Left kidney (tissue), 2 donors: ENCODE measurements around the gene PLEKHA6. TPM values are rescaled to one million over a fixed set of nuclear protein-coding genes. Genes with fewer than 3 reads are reported as not detected.

Experiments
- DNase-seq: peaks from one replicate; pipeline ENCODE4 v3.0.0-alpha.2; 2013
- polyA plus RNA-seq: library from polyadenylated mRNA; unstranded; fragments of 120-200 nt; gene quantifications from one replicate; pipeline ENCODE4 v1.2.1, GENCODE V29; 2013; ENCODE audit not compliant: insufficient read length

Gene PLEKHA6
- polyA plus RNA-seq, 1 donor: 46.1 TPM

- no peak for DNase-seq
These were observed 170.6 kb downstream of the PLEKHA6 start for GRCh38 chr1:204188959-204189639.

GRCh38 chr1:204186597-204186996 lies 173.1 kb downstream of the PLEKHA6 start:
- DNase-seq: no peak

GRCh38 chr1:204181116-204181515 lies 178.6 kb downstream of the PLEKHA6 start:
- no peak for DNase-seq

- no peak for DNase-seq
These were observed 179.6 kb downstream of the PLEKHA6 start for GRCh38 chr1:204180133-204180532.

- no peak for DNase-seq
These were observed 181.0 kb downstream of the PLEKHA6 start for GRCh38 chr1:204178487-204179281.

GRCh38 chr1:204177133-204177532 lies 182.6 kb downstream of the PLEKHA6 start:
- DNase-seq: no peak

- DNase-seq: no peak
These were observed 183.7 kb downstream of the PLEKHA6 start for GRCh38 chr1:204176049-204176448.

GRCh38 chr1:204174958-204175357 lies 184.8 kb downstream of the PLEKHA6 start:
- DNase-seq: no peak

- no peak for DNase-seq
These were observed 187.2 kb downstream of the PLEKHA6 start for GRCh38 chr1:204172404-204173029.

- DNase-seq: no peak
These were observed 188.0 kb downstream of the PLEKHA6 start for GRCh38 chr1:204171751-204172178.

- DNase-seq: no peak
These were observed 189.1 kb downstream of the PLEKHA6 start for GRCh38 chr1:204170494-204171155.

- DNase-seq: no peak
These were observed 189.9 kb downstream of the PLEKHA6 start for GRCh38 chr1:204169858-204170257.

Other genes starting within 250 kb of the PLEKHA6 start
- 26.8 TPM for gene ETNK2, start 207.9 kb downstream of the PLEKHA6 start, polyA plus RNA-seq
- gene REN, start 193.6 kb downstream of the PLEKHA6 start, polyA plus RNA-seq: 15.3 TPM
- not detected for gene KISS1, start 163.4 kb downstream of the PLEKHA6 start, polyA plus RNA-seq
- gene GOLT1A, start 145.9 kb downstream of the PLEKHA6 start, polyA plus RNA-seq: 3.5 TPM
- gene PPP1R15B, start 51.9 kb upstream of the PLEKHA6 start, polyA plus RNA-seq: 44.1 TPM
- 20.1 TPM for gene PIK3C2B, start 134.9 kb upstream of the PLEKHA6 start, polyA plus RNA-seq
- 82.9 TPM for gene MDM4, start 156.5 kb upstream of the PLEKHA6 start, polyA plus RNA-seq